Measurements from ENCODE around the gene PRSS21.

- TF ChIP-seq CTCF (IDR thresholded peaks at IDR 0.05; ENCODE audit: low read depth, low read length, missing input control) (no peak), NR2F2 (IDR thresholded peaks at IDR 0.05) (no peak)
Observed at GRCh38 chr16:2771496-2772402, 45.3 kb upstream of the PRSS21 start.

All from liver (tissue), 3 donors.